ENCODE results near the gene SLC22A15. TPM values are rescaled to one million over a fixed set of nuclear protein-coding genes. Genes with fewer than 3 reads are reported as not detected.
A peak's percentile ranks its signal among the peaks of the same experiment; 100 is the strongest.

Gene SLC22A15
- total RNA-seq, 1 donor from 2014 or later = 26.8 TPM

- no peak for TF ChIP-seq CTCF (IDR thresholded peaks at IDR 0.05)
- no peak overlapping the region for H3K27ac ChIP-seq
- peaks cover 13% of the 10 kb centered on the region for H3K4me1 ChIP-seq
- no peak overlapping the region for H3K4me3 ChIP-seq
- H3K27me3 ChIP-seq (ENCODE audit: low read depth) = no peaks in the 10 kb centered on the region
- DNase-seq (no peak), ATAC-seq (no peak)
- intact Hi-C loops (cut with DNase I) = no loop called here
- peaks cover 17% of the 10 kb centered on the region for H3K36me3 ChIP-seq
- H3K9me3 ChIP-seq = peaks cover 4% of the 10 kb centered on the region
These were observed 27.5 kb downstream of the SLC22A15 start for GRCh38 chr1:116003823-116004222.

- H3K36me3 ChIP-seq = peaks cover 9% of the 10 kb centered on the region
- no peak for ATAC-seq
- no peak overlapping the region for H3K27ac ChIP-seq
- peaks cover 13% of the 10 kb centered on the region for H3K4me1 ChIP-seq
- no peak for DNase-seq
- intact Hi-C loops (cut with DNase I) = no loop called here
- TF ChIP-seq CTCF (IDR thresholded peaks at IDR 0.05) = no peak
- no peaks in the 10 kb centered on the region for H3K9me3 ChIP-seq
- no peak overlapping the region for H3K4me3 ChIP-seq
- no peaks in the 10 kb centered on the region for H3K27me3 ChIP-seq (ENCODE audit: low read depth)
These were observed 30.2 kb downstream of the SLC22A15 start for GRCh38 chr1:116006486-116006964.

GRCh38 chr1:116008656-116009390, 32.5 kb downstream of the SLC22A15 start:
- no peak for TF ChIP-seq CTCF (IDR thresholded peaks at IDR 0.05)
- Histone ChIP-seq H3K27ac (no peak overlapping the region), H3K4me1 (no peaks in the 10 kb centered on the region), H3K27me3 (ENCODE audit: low read depth) (no peaks in the 10 kb centered on the region), H3K36me3 (peaks cover 9% of the 10 kb centered on the region), H3K4me3 (no peak overlapping the region), H3K9me3 (no peaks in the 10 kb centered on the region)
- peak in 1 of 2 donors; percentile 35 for ATAC-seq
- intact Hi-C loops (cut with DNase I) = no loop called here
- no peak for DNase-seq

- Histone ChIP-seq H3K27ac (no peak overlapping the region), H3K36me3 (peaks cover under 1% of the 10 kb centered on the region), H3K4me3 (no peak overlapping the region), H3K9me3 (no peaks in the 10 kb centered on the region), H3K27me3 (ENCODE audit: low read depth) (no peaks in the 10 kb centered on the region), H3K4me1 (no peaks in the 10 kb centered on the region)
- no peak for TF ChIP-seq CTCF (IDR thresholded peaks at IDR 0.05)
- intact Hi-C loops (cut with DNase I) = no loop called here
- DNase-seq (no peak), ATAC-seq (no peak)
These were observed 36.4 kb downstream of the SLC22A15 start for GRCh38 chr1:116012716-116013115.

GRCh38 chr1:116015679-116016078, 39.4 kb downstream of the SLC22A15 start:
- H3K27ac ChIP-seq = no peak overlapping the region
- TF ChIP-seq CTCF (IDR thresholded peaks at IDR 0.05) = no peak
- ATAC-seq = no peak
- H3K4me3 ChIP-seq = no peak overlapping the region
- H3K4me1 ChIP-seq = no peaks in the 10 kb centered on the region
- intact Hi-C loops (cut with DNase I) = no loop called here
- H3K27me3 ChIP-seq (ENCODE audit: low read depth) = no peaks in the 10 kb centered on the region
- H3K36me3 ChIP-seq = no peaks in the 10 kb centered on the region
- DNase-seq = no peak
- H3K9me3 ChIP-seq = no peaks in the 10 kb centered on the region

All from lower lobe of right lung (tissue), 2 donors.